Tibial artery (tissue), 4 donors: ENCODE data around the gene CDC5L.

Experiments used
- DNase-seq, 2 donors: peaks; one replicate each; pipeline ENCODE4 v3.0.0-alpha.2; 2019
- H3K27ac ChIP-seq, 2 donors: fragments of 200-600 bp; sonication (generic) in 1 of 2; 1 replicate in 1 of 2; 2 replicates in 1 of 2; pipeline ENCODE4 v1.5.1; 2018 to 2019; ENCODE audit warnings: mild to moderate bottlenecking in 1 of 2
- H3K27me3 ChIP-seq, 2 donors: fragments of 200-600 bp; sonication (generic) in 1 of 2; one replicate each; pipeline versions ENCODE4 v1.5.1 to v1.6.0; 2016 to 2019
- H3K36me3 ChIP-seq, 3 donors: fragments of 200-600 bp; sonication (generic) in 2 of 3; one replicate each; pipeline ENCODE4 v1.5.1; 2016 to 2019; ENCODE audit warnings: mild to moderate bottlenecking in 2 of 3
- H3K4me1 ChIP-seq, 4 donors: fragments of 200-600 bp; sonication (generic) in 2 of 4; 1 replicate in 3 of 4; 2 replicates in 1 of 4; pipeline ENCODE4 v1.5.1; 2016 to 2019
- H3K4me3 ChIP-seq, 2 donors: fragments of 200-600 bp; sonication (generic) in 1 of 2; 1 replicate in 1 of 2; 2 replicates in 1 of 2; pipeline ENCODE4 v1.5.1; 2018 to 2019; ENCODE audit warnings: mild to moderate bottlenecking in 2 of 2
- H3K9me3 ChIP-seq, 3 donors: fragments of 200-600 bp; sonication (generic) in 1 of 3; one replicate each; pipeline ENCODE4 v1.5.1; 2016 to 2019
- CTCF ChIP-seq, 2 experiments: fragments of 200-600 bp in 1 of 2; fragments of 450-650 bp in 1 of 2; IDR thresholded peaks; one replicate each; pipeline ENCODE4 v1.5.1; 2017 to 2019; ENCODE audit warnings: antibody characterized with exemption in 2 of 2, mild to moderate bottlenecking in 1 of 2, moderate library complexity in 1 of 2
- intact Hi-C: fragments of 100-400 bp; cut with DNase I; formaldehyde crosslinking; loops from one replicate; pipeline ENCODE4 v1.15.0; 2023; ENCODE audit warnings: low total_unique reads

The CDC5L gene

GRCh38 chr6:44377484-44377883, 10.0 kb upstream of the CDC5L start:
- Histone ChIP-seq H3K4me1 (no peaks in the 10 kb centered on the region), H3K27me3 (peaks cover 0 to 14% of the 10 kb centered on the region in 2 donors), H3K36me3 (no peaks in the 10 kb centered on the region), H3K9me3 (no peaks in the 10 kb centered on the region), H3K27ac (no peak overlapping the region), H3K4me3 (no peak overlapping the region)
- no peak for DNase-seq
- intact Hi-C loops = no loop called here
- no peak for TF ChIP-seq CTCF (IDR thresholded peaks at IDR 0.05)

- DNase-seq = no peak
- Histone ChIP-seq H3K27ac (no peak overlapping the region), H3K27me3 (peaks cover 0 to 14% of the 10 kb centered on the region in 2 donors), H3K4me3 (no peak overlapping the region), H3K4me1 (no peaks in the 10 kb centered on the region), H3K36me3 (no peaks in the 10 kb centered on the region), H3K9me3 (no peaks in the 10 kb centered on the region)
- TF ChIP-seq CTCF (IDR thresholded peaks at IDR 0.05) = no peak
- intact Hi-C loops = no loop called here
Observed at GRCh38 chr6:44377971-44378370, 9.5 kb upstream of the CDC5L start.

- H3K27me3 ChIP-seq = no peaks in the 10 kb centered on the region
- TF ChIP-seq CTCF (IDR thresholded peaks at IDR 0.05) = no peak
- H3K9me3 ChIP-seq = no peaks in the 10 kb centered on the region
- no peak overlapping the region for H3K4me3 ChIP-seq
- no peaks in the 10 kb centered on the region for H3K36me3 ChIP-seq
- no peak overlapping the region for H3K27ac ChIP-seq
- H3K4me1 ChIP-seq = peaks cover 0 to 18% (median 2%) of the 10 kb centered on the region in 4 donors
- peak in 1 of 2 donors; percentile 32 for DNase-seq
- intact Hi-C loops = no loop called here
Observed at GRCh38 chr6:44381739-44382138, 5.8 kb upstream of the CDC5L start.

GRCh38 chr6:44386364-44386928, 1.1 kb upstream of the CDC5L start:
- H3K27ac ChIP-seq = peak overlapping the region; percentile 95 to 98
- H3K9me3 ChIP-seq = no peaks in the 10 kb centered on the region
- intact Hi-C loops = loop anchor here (5.0 kb wide), 1 partner anchor 119 kb away; the partner anchor contains the start of gene NFKBIE
- H3K4me1 ChIP-seq = peaks cover 4 to 46% (median 17%) of the 10 kb centered on the region in 4 donors
- peaks cover 4 to 5% (median 4%) of the 10 kb centered on the region in 3 donors for H3K36me3 ChIP-seq
- peak overlapping the region; percentile 68 to 94 for H3K4me3 ChIP-seq
- no peaks in the 10 kb centered on the region for H3K27me3 ChIP-seq
- TF ChIP-seq CTCF (IDR thresholded peaks at IDR 0.05) = no peak
- DNase-seq = peak; percentile 70 to 82

GRCh38 chr6:44386929-44387345, 569 bp upstream of the CDC5L start:
- H3K27ac ChIP-seq = peak overlapping the region; percentile 95 to 98
- peaks cover 7 to 9% (median 8%) of the 10 kb centered on the region in 3 donors for H3K36me3 ChIP-seq
- no peaks in the 10 kb centered on the region for H3K27me3 ChIP-seq
- no peaks in the 10 kb centered on the region for H3K9me3 ChIP-seq
- peaks cover 4 to 46% (median 17%) of the 10 kb centered on the region in 4 donors for H3K4me1 ChIP-seq
- H3K4me3 ChIP-seq = peak overlapping the region; percentile 68 to 94
- DNase-seq = no peak
- TF ChIP-seq CTCF (IDR thresholded peaks at IDR 0.05) = no peak
- intact Hi-C loops = loop anchor here (5.0 kb wide), 1 partner anchor 120 kb away; the partner anchor contains the start of gene NFKBIE
